Endothelial cell of umbilical vein (primary cell): Measurements from ENCODE around the gene PGP.

ENCODE experiments used
- MYC ChIP-seq: IDR thresholded peaks from one replicate; pipeline ENCODE4 v1.6.1; 2011; ENCODE audit warnings: mild to moderate bottlenecking, low read depth, low read length
- POLR2A ChIP-seq: IDR thresholded peaks from 2 replicates; pipeline ENCODE4 v1.6.1; 2012; ENCODE audit warnings: low read depth, mild to moderate bottlenecking, control low read depth, low read length
- TF ChIP-seq, protein P1 (sequence below), 2 donors: IDR thresholded peaks; 1 replicate in 1 of 2; 2 replicates in 1 of 2; pipeline ENCODE4 v1.5.1; 2011; ENCODE audit warnings: low read length in 2 of 2, mild to moderate bottlenecking in 2 of 2, moderate library complexity in 2 of 2, control low read depth in 1 of 2, inconsistent platforms in 1 of 2, low read depth in 1 of 2; ENCODE audit not compliant: insufficient read depth in 1 of 2; ENCODE audit errors: extremely low read depth in 1 of 2

DNA sequence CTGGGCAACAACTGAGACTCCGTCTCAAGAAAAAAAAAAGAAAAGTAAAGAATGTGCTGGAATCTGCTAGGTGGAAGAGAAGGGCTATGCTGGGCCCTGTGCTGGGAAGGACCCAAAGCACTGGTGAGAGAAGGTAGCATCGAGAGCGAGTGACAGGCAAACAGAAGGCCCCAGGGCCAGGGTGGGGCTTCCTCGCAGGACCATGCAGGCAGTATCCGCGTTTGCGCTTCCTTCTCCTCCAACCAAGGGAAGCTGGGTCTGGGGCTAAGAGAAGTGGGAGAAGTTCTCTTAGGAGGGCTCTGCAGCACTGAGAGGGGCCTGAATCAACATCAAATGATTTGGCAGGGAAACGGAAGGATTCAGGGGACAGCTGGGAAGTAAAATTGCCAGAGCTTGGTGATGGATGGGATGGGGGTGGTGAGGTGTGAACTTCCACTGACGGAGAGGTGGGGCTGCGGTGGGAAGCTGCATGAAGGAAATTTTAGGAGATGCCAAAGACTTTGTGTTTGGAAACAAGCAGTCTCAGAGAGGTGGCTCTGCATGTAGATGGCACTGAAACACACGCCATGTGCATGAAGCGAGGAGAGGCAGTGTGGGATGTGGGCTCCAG lies 42.0 kb upstream of the PGP start:
- TF ChIP-seq, protein P1, sequence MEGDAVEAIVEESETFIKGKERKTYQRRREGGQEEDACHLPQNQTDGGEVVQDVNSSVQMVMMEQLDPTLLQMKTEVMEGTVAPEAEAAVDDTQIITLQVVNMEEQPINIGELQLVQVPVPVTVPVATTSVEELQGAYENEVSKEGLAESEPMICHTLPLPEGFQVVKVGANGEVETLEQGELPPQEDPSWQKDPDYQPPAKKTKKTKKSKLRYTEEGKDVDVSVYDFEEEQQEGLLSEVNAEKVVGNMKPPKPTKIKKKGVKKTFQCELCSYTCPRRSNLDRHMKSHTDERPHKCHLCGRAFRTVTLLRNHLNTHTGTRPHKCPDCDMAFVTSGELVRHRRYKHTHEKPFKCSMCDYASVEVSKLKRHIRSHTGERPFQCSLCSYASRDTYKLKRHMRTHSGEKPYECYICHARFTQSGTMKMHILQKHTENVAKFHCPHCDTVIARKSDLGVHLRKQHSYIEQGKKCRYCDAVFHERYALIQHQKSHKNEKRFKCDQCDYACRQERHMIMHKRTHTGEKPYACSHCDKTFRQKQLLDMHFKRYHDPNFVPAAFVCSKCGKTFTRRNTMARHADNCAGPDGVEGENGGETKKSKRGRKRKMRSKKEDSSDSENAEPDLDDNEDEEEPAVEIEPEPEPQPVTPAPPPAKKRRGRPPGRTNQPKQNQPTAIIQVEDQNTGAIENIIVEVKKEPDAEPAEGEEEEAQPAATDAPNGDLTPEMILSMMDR (IDR thresholded peaks at IDR 0.05; ENCODE audit: extremely low read depth in 1 of 2, insufficient read depth in 1 of 2, low read depth in 1 of 2, low read length in 2 of 2), result no peak
- no peak for TF ChIP-seq POLR2A
- TF ChIP-seq MYC, result no peak
